Measurements from ENCODE around the gene SORCS3.

Gene SORCS3

GRCh38 chr10:104924101-104924795, 283.2 kb downstream of the SORCS3 start:
- DNase-seq: no peak

- DNase-seq: no peak
These were observed 284.3 kb downstream of the SORCS3 start for GRCh38 chr10:104925232-104925851.

GRCh38 chr10:104928734-104929133, 287.6 kb downstream of the SORCS3 start:
- no peak for DNase-seq

- no peak for DNase-seq
These were observed 290.6 kb downstream of the SORCS3 start for GRCh38 chr10:104931612-104932134.

- DNase-seq: no peak
These were observed 294.6 kb downstream of the SORCS3 start for GRCh38 chr10:104935656-104936055.

GRCh38 chr10:104937567-104937966, 296.5 kb downstream of the SORCS3 start:
- no peak for DNase-seq

GRCh38 chr10:104938031-104938430, 296.9 kb downstream of the SORCS3 start:
- no peak for DNase-seq

GRCh38 chr10:104941662-104942061, 300.6 kb downstream of the SORCS3 start:
- no peak for DNase-seq

GRCh38 chr10:104947314-104947713, 306.2 kb downstream of the SORCS3 start:
- no peak for DNase-seq

GRCh38 chr10:104957178-104957841, 316.2 kb downstream of the SORCS3 start:
- DNase-seq: no peak

GRCh38 chr10:104966563-104967297, 325.6 kb downstream of the SORCS3 start:
- DNase-seq: no peak

GRCh38 chr10:104980368-104980767, 339.3 kb downstream of the SORCS3 start:
- DNase-seq: no peak

GRCh38 chr10:104981995-104982394, 340.9 kb downstream of the SORCS3 start:
- DNase-seq: no peak

- DNase-seq: no peak
These were observed 347.6 kb downstream of the SORCS3 start for GRCh38 chr10:104988686-104989085.

- no peak for DNase-seq
These were observed 348.8 kb downstream of the SORCS3 start for GRCh38 chr10:104989880-104990279.

GRCh38 chr10:104993085-104993484, 352.0 kb downstream of the SORCS3 start:
- no peak for DNase-seq

GRCh38 chr10:105001269-105001668, 360.2 kb downstream of the SORCS3 start:
- DNase-seq: no peak

GRCh38 chr10:105010411-105011121, 369.5 kb downstream of the SORCS3 start:
- no peak for DNase-seq

GRCh38 chr10:105017116-105017515, 376.0 kb downstream of the SORCS3 start:
- no peak for DNase-seq

GRCh38 chr10:105017691-105018090, 376.6 kb downstream of the SORCS3 start:
- no peak for DNase-seq

GRCh38 chr10:105023211-105024111, 382.4 kb downstream of the SORCS3 start:
- no peak for DNase-seq

All from SIG-M5 (cell line).